Aortic smooth muscle cell (primary cell): ENCODE results near the gene TRIM39. TPM values are rescaled to one million over a fixed set of nuclear protein-coding genes. Genes with fewer than 3 reads are reported as not detected.

Source experiments
- total RNA-seq: library from RNA; depleted of rRNA; stranded (reverse); fragments of >200 nt; gene quantifications from 2 replicates; pipeline ENCODE4 v1.2.3, GENCODE V29; 2014

The TRIM39 gene
- total RNA-seq: 6.6 and 8.4 TPM in 2 replicates

DNA sequence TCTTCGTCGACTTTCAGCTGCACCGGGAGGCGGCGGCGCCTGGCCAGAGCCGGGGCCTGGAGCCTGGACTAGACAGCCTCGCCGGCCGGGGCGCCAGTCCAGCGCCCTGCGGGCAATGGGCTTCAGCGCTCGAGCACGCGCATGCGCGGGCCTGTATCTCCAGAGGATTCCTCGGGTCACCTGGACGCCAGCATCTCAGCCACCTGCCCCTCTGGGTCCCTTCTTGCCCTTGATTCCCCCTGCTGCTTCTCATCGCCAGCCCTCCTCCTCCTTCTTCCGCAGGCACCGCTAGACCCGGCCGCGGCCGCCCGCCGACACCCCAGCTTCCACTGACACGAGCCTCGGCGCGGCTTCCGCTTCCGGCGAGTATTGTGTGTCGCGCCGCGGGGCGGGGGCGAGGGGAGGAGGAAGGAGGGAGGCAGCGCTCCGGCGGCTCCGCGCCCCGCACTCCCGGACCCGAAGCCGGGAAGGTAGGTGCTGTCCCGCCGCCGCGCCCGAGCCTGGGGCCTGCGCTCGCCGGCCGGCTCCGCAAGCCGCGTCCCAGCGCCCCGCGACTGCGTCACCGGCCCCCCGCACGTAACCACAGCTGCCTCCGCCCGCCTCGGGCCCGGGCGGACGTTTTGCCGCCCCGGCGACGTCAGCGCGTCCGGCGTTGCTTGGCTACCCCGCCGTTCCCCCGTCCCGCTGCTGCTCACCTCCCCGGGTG lies at the start of gene TRIM39:
Gene TRIM39, plus strand, starts transcription at position 402 of the 706 bp plus-strand sequence. CDS start 2,391 bp downstream, outside the sequence.

GRCh38 chr6:30344868-30345671 lies 18.3 kb downstream of the TRIM39 start, which contains the start of gene RPP21:
TSS of gene RPP21 (plus strand) at chr6:30345156. CDS start at chr6:30345172, 16 bp downstream.

Other genes starting within 250 kb of the TRIM39 start
- gene TRIM31, start 213.8 kb upstream of the TRIM39 start, total RNA-seq: not detected in 2 replicates
- gene TRIM40, start 190.8 kb upstream of the TRIM39 start, total RNA-seq: not detected in 2 replicates
- gene TRIM10, start 165.7 kb upstream of the TRIM39 start, total RNA-seq: under 0.01 and 0.13 TPM in 2 replicates
- gene TRIM15, start 163.4 kb upstream of the TRIM39 start, total RNA-seq: not detected in 2 replicates
- 22.8 and 27.0 TPM in 2 replicates for gene TRIM26, start 113.5 kb upstream of the TRIM39 start, total RNA-seq
- gene RPP21, start 18.2 kb downstream of the TRIM39 start, total RNA-seq: 16.5 and 21.1 TPM in 2 replicates
- 199 and 242 TPM in 2 replicates for gene HLA-E, start 162.6 kb downstream of the TRIM39 start, total RNA-seq
- 57.0 and 60.9 TPM in 2 replicates for gene GNL1, start 229.6 kb downstream of the TRIM39 start, total RNA-seq
- 4.5 and 4.7 TPM in 2 replicates for gene PRR3, start 230.4 kb downstream of the TRIM39 start, total RNA-seq
- gene ABCF1, start 244.5 kb downstream of the TRIM39 start, total RNA-seq: 34.1 and 49.5 TPM in 2 replicates